NCI-H82 (cell line): ENCODE data around the gene UCP2.
"Not testable (repeated sequence)": the region's sequence is repeated elsewhere in the genome, so short reads cannot be mapped to it uniquely, and the experiment has no call there.

ENCODE experiments used
- DNase-seq: peaks from one replicate; lab custom pipeline; 2025; lab: John Stamatoyannopoulos, UW

Gene UCP2

DNA sequence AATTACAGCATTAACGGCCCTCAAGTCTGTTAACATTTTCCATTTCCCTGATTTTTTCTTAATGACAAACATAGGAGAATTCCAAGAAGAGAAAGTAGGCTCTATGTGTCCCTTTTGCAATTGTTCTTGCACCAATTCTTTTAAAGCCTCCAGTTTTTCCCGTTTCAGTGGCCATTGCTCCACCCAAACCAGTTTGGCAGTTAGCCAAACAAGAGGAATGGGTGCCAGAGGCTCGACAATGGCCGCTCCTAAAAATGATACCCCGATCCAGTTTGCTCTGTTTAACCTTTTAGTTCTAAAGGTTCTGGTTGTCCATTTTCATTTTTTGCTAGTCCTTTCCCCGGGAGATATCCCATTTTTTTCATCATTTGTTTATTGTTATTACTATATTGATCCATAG is 38.6 kb downstream of the UCP2 start:
- DNase-seq = no peak

DNA sequence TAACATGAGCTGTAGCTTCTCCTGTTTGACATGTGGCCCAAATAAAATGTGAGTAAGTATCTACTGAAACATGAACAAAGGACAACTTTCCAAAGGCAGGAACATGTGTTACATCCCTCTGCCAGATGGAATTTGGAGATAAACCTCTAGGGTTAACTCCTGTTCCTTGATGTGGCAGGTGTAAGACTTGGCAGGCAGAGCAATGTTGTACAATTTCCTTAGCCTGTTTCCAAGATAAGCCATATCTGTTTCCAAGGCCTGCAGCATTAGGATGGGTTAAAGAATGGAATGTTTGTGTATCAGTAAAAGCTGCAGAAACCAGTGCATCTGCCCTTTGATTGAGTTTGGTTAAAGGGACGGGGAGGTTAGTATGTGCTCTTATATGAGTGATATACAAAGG is 40.6 kb downstream of the UCP2 start:
- peak; percentile 34 for DNase-seq

DNA sequence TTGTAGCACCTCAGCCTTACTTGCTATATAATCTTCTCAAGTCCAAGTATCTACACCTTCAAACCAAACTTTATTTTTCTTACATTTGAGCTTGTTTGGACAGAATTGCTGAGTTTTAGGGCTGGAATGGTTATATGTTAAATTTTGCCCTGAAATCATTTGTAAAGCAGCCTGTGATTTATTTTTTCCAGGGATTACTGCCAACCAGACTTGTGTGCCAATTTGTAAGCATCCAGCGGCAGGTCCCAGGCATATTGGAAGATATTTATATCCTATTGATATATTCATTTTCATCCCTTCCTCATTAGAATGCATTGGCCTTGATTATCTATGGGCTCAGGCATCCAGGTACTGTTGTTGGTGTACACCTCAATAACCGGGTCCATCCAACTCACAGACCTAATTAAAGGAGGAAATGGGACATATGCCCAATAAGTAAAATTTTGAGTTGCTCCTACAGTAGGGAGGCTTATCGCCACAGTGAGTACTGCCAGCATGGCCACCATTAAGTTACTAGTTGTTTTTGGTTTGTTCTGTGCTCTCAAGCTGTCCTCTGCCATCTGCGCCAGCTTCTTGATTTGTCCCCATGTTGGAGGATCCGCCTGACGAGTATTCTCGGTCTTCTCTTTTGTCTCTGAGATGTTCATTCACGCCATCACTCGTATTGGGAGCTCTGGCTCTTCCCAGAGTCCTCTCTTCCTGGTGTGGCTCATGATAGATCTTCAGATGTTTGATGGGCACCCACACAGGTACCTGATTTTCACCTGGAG is 41.7 kb downstream of the UCP2 start:
- DNase-seq = no peak

DNA sequence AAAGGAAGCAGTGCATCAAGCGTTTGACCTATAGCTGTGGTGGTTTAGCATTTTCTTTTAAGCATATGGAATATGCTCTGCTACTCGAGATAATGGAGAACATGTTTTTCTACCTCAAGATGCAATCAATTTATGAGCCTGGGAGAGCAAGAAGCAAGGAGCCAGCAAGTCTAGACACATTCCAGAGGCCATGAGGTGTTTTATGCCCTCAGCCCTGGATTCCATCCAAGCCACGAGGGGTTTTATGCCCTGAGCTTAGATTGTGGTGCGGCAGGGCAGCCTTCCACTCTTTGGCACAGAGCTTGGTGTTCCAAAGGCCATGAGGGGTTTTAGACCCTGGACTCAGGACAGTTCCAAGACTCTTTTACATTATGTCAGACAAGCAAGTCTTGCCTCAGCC is 43.5 kb downstream of the UCP2 start:
- DNase-seq = no peak

DNA sequence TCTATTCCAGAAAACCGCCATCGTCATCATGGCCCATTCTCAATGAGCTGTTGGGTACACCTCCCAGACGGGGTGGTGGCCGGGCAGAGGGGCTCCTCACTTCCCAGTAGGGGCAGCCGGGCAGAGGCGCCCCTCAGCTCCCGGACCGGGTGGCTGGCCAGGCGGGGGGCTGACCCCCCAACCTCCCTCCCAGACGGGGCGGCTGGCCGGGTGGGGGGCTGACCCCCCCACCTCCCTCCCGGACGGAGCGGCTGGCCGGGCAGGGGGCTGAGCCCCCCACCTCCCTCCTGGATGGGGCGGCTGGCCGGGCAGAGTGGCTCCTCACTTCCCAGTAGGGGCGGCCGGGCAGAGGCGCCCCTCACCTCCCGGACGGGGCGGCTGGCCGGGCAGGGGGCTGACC is 46.6 kb downstream of the UCP2 start:
- not testable (repeated sequence) for DNase-seq

DNA sequence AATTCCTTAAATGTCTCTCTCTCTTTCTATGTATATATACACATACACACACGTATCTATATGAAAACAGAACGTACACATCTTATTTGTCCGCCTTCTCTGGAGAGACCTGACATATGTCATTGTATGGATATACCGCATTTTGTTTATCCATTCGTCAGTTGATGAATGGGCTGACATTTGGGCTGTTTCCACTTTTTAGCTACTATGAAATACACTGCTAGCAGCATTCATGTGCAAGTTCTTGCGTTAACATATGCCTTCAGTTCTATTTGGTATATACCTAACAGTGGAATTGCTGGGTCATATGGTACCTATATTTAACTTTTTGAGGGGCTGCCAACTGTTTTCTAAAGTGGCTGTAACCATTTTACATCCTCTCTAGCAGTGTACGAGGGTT is 49.9 kb downstream of the UCP2 start:
- DNase-seq = no peak

DNA sequence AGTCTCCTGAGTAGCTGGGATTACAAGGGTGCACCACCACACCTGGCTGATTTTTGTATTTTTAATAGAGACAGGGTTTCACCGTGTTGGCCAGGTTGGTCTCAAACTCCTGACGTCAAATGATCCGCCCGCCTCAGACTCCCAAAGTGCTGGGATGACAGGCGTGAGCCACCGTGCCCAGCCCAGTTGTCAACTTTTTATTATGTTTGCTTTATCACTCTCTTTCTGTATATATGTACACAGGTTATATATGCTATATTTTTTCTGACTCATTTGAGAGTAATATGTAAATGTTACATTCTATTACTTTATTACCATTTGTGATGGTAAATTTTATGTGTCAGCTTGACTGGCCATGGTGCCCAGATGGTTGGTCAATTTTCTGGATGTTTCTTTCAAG is 50.7 kb downstream of the UCP2 start:
- DNase-seq = no peak

DNA sequence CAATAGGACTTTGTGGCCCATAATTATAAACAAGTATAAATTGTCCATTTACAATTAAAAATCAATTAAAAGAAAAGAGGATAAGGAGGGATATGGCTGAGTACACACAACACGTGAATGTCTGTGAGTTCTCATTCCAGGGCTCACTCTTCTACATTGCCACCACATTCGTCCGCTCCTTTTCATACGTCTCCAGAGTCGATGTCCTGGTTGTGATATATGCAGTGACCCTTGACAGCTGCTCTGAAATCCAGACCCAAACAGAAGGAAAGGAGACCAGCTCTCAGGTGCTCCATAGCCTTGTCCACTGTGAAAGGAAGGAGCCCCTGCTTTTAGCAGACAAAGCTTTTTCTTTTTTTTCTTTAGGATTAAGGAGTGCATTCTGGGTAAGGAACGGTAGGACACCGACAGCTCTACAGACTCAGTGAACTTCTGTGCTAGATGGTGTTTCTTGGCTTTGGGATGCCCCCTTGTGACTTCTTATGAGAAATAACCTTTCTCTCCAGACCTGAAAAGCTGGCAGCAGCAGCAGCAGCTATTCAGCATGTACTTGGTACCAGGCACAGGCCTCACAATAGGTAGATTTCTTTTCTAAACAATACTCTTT is 51.5 kb downstream of the UCP2 start:
- peak; percentile 90 for DNase-seq

DNA sequence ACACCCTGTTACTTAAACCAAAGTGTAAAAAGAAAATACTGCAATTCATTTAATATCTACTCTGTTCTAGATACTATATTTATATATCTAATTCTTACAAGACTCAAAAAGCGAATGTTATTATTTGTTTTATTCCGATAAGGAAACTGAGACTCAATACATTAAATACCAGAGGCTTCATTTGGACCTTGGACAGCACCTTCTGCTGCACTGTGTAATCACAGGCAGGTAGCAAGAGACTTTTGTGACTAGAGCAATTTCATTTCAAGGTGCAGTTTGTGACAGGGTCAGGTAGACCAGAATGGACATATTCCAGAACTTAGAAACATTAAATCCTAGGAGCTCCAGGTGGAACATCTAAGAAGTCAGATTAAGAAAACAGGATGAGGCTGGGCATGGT is 53.3 kb downstream of the UCP2 start:
- DNase-seq = no peak
